ENCODE data around the gene CCDC181. TPM values are rescaled to one million over a fixed set of nuclear protein-coding genes. Genes with fewer than 3 reads are reported as not detected.
A peak's percentile ranks its signal among the peaks of the same experiment; 100 is the strongest.
"Not testable (repeated sequence)": the region's sequence is repeated elsewhere in the genome, so short reads cannot be mapped to it uniquely, and the experiment has no call there.

Gene CCDC181
- total RNA-seq, 1 donor from 2014 or later, result 0.09 TPM

GRCh38 chr1:169452921-169453320 is 25.6 kb upstream of the CCDC181 start:
- Mint-ChIP-seq H3K27ac (no peak overlapping the region), H3K36me3 (ENCODE audit: low read depth) (peaks cover 2% of the 10 kb centered on the region), H3K27me3 (peaks cover 27% of the 10 kb centered on the region), H3K4me1 (peaks cover 2% of the 10 kb centered on the region), H3K9me3 (peaks cover 10% of the 10 kb centered on the region), H3K4me3 (no peak overlapping the region)
- intact Hi-C loops (cut with micrococcal nuclease), result no loop called here
- no peak for DNase-seq

GRCh38 chr1:169451218-169451824 is 24.0 kb upstream of the CCDC181 start:
- Mint-ChIP-seq H3K4me3 (no peak overlapping the region), H3K27ac (no peak overlapping the region), H3K36me3 (ENCODE audit: low read depth) (peaks cover 2% of the 10 kb centered on the region), H3K4me1 (peaks cover 2% of the 10 kb centered on the region), H3K27me3 (peaks cover 36% of the 10 kb centered on the region), H3K9me3 (peaks cover 3% of the 10 kb centered on the region)
- intact Hi-C loops (cut with micrococcal nuclease), result no loop called here
- DNase-seq, result no peak

- Mint-ChIP-seq H3K4me3 (no peak overlapping the region), H3K27me3 (peaks cover 57% of the 10 kb centered on the region), H3K27ac (no peak overlapping the region), H3K4me1 (no peaks in the 10 kb centered on the region), H3K36me3 (ENCODE audit: low read depth) (no peaks in the 10 kb centered on the region), H3K9me3 (no peaks in the 10 kb centered on the region)
- DNase-seq, result no peak
- intact Hi-C loops (cut with micrococcal nuclease), result no loop called here
Observed at GRCh38 chr1:169443923-169444322, 16.6 kb upstream of the CCDC181 start.

- H3K27me3 Mint-ChIP-seq, result peaks cover 78% of the 10 kb centered on the region
- intact Hi-C loops (cut with micrococcal nuclease), result no loop called here
- DNase-seq, result no peak
- peaks cover 17% of the 10 kb centered on the region for H3K9me3 Mint-ChIP-seq
- H3K4me1 Mint-ChIP-seq, result peaks cover 7% of the 10 kb centered on the region
- no peak overlapping the region for H3K4me3 Mint-ChIP-seq
- no peak overlapping the region for H3K27ac Mint-ChIP-seq
- no peaks in the 10 kb centered on the region for H3K36me3 Mint-ChIP-seq (ENCODE audit: low read depth)
Observed at GRCh38 chr1:169426174-169426705, 1.0 kb downstream of the CCDC181 start.

GRCh38 chr1:169421309-169421708 is 6.0 kb downstream of the CCDC181 start:
- no peak overlapping the region for H3K27ac Mint-ChIP-seq

GRCh38 chr1:169414952-169415351 is 12.3 kb downstream of the CCDC181 start:
- H3K9me3 Mint-ChIP-seq, result peaks cover 23% of the 10 kb centered on the region
- intact Hi-C loops (cut with micrococcal nuclease), result no loop called here
- H3K27ac Mint-ChIP-seq, result no peak overlapping the region
- H3K4me1 Mint-ChIP-seq, result no peaks in the 10 kb centered on the region
- no peaks in the 10 kb centered on the region for H3K36me3 Mint-ChIP-seq (ENCODE audit: low read depth)
- no peak overlapping the region for H3K4me3 Mint-ChIP-seq
- H3K27me3 Mint-ChIP-seq, result peaks cover 31% of the 10 kb centered on the region
- DNase-seq, result no peak

More at GRCh38 chr1:169421309-169421708, 6.0 kb downstream of the CCDC181 start:
- no peaks in the 10 kb centered on the region for H3K4me1 Mint-ChIP-seq
- intact Hi-C loops (cut with micrococcal nuclease), result no loop called here
- no peaks in the 10 kb centered on the region for H3K36me3 Mint-ChIP-seq (ENCODE audit: low read depth)
- H3K9me3 Mint-ChIP-seq, result no peaks in the 10 kb centered on the region
- peaks cover 51% of the 10 kb centered on the region for H3K27me3 Mint-ChIP-seq
- no peak for DNase-seq
- no peak overlapping the region for H3K4me3 Mint-ChIP-seq

- H3K36me3 Mint-ChIP-seq (ENCODE audit: low read depth); H3K4me1 Mint-ChIP-seq; H3K4me3 Mint-ChIP-seq; intact Hi-C loops (cut with micrococcal nuclease); H3K27ac Mint-ChIP-seq; DNase-seq: not testable (repeated sequence)
- Mint-ChIP-seq H3K9me3 (peaks cover 36% of the 10 kb centered on the region), H3K27me3 (peaks cover 23% of the 10 kb centered on the region)
Observed at GRCh38 chr1:169408340-169408739, 18.9 kb downstream of the CCDC181 start.

- H3K4me1 Mint-ChIP-seq; H3K27ac Mint-ChIP-seq; H3K27me3 Mint-ChIP-seq; intact Hi-C loops (cut with micrococcal nuclease); DNase-seq; H3K4me3 Mint-ChIP-seq: not testable (repeated sequence)
- Mint-ChIP-seq H3K36me3 (ENCODE audit: low read depth) (peaks cover 15% of the 10 kb centered on the region), H3K9me3 (peaks cover 26% of the 10 kb centered on the region)
Observed at GRCh38 chr1:169402578-169402977, 24.7 kb downstream of the CCDC181 start.

GRCh38 chr1:169395955-169396354 is 31.3 kb downstream of the CCDC181 start:
- H3K36me3 Mint-ChIP-seq (ENCODE audit: low read depth), result peaks cover 61% of the 10 kb centered on the region
- H3K27me3 Mint-ChIP-seq, result no peaks in the 10 kb centered on the region
- intact Hi-C loops (cut with micrococcal nuclease), result no loop called here
- no peak overlapping the region for H3K27ac Mint-ChIP-seq
- no peaks in the 10 kb centered on the region for H3K4me1 Mint-ChIP-seq
- H3K4me3 Mint-ChIP-seq, result no peak overlapping the region
- H3K9me3 Mint-ChIP-seq, result peaks cover 7% of the 10 kb centered on the region
- no peak for DNase-seq

- H3K4me3 Mint-ChIP-seq, result no peak overlapping the region
- intact Hi-C loops (cut with micrococcal nuclease), result no loop called here
- no peak overlapping the region for H3K27ac Mint-ChIP-seq
- H3K27me3 Mint-ChIP-seq, result no peaks in the 10 kb centered on the region
- no peak for DNase-seq
- no peaks in the 10 kb centered on the region for H3K9me3 Mint-ChIP-seq
- peaks cover 75% of the 10 kb centered on the region for H3K36me3 Mint-ChIP-seq (ENCODE audit: low read depth)
- H3K4me1 Mint-ChIP-seq, result peaks cover 10% of the 10 kb centered on the region
Observed at GRCh38 chr1:169392406-169392805, 34.9 kb downstream of the CCDC181 start.

- H3K36me3 Mint-ChIP-seq (ENCODE audit: low read depth), result peaks cover 72% of the 10 kb centered on the region
- H3K27ac Mint-ChIP-seq, result peak overlapping the region; percentile 16
- H3K4me1 Mint-ChIP-seq, result peaks cover 10% of the 10 kb centered on the region
- H3K27me3 Mint-ChIP-seq, result no peaks in the 10 kb centered on the region
- H3K4me3 Mint-ChIP-seq, result no peak overlapping the region
- intact Hi-C loops (cut with micrococcal nuclease), result loop anchor here (1.0 to 2.0 kb wide), 3 partner anchors 22 to 195 kb away; partner anchors contain the start of genes BLZF1 and SLC19A2
- DNase-seq, result no peak
- H3K9me3 Mint-ChIP-seq, result no peaks in the 10 kb centered on the region
Observed at GRCh38 chr1:169390303-169390702, 37.0 kb downstream of the CCDC181 start.

GRCh38 chr1:169387399-169387798 is 39.9 kb downstream of the CCDC181 start:
- Mint-ChIP-seq H3K27me3 (no peaks in the 10 kb centered on the region), H3K27ac (no peak overlapping the region), H3K4me3 (no peak overlapping the region), H3K9me3 (no peaks in the 10 kb centered on the region), H3K36me3 (ENCODE audit: low read depth) (peaks cover 54% of the 10 kb centered on the region), H3K4me1 (peaks cover 10% of the 10 kb centered on the region)
- DNase-seq, result no peak
- intact Hi-C loops (cut with micrococcal nuclease), result no loop called here

GRCh38 chr1:169383449-169383848 is 43.8 kb downstream of the CCDC181 start:
- H3K36me3 Mint-ChIP-seq (ENCODE audit: low read depth), result peaks cover 42% of the 10 kb centered on the region
- H3K27me3 Mint-ChIP-seq, result no peaks in the 10 kb centered on the region
- H3K4me1 Mint-ChIP-seq, result no peaks in the 10 kb centered on the region
- H3K4me3 Mint-ChIP-seq, result no peak overlapping the region
- H3K9me3 Mint-ChIP-seq, result no peaks in the 10 kb centered on the region
- H3K27ac Mint-ChIP-seq, result no peak overlapping the region
- intact Hi-C loops (cut with micrococcal nuclease), result no loop called here
- no peak for DNase-seq

- no peaks in the 10 kb centered on the region for H3K9me3 Mint-ChIP-seq
- no peaks in the 10 kb centered on the region for H3K27me3 Mint-ChIP-seq
- no peaks in the 10 kb centered on the region for H3K4me1 Mint-ChIP-seq
- H3K4me3 Mint-ChIP-seq, result no peak overlapping the region
- H3K36me3 Mint-ChIP-seq (ENCODE audit: low read depth), result peaks cover 46% of the 10 kb centered on the region
- no peak overlapping the region for H3K27ac Mint-ChIP-seq
- intact Hi-C loops (cut with micrococcal nuclease), result no loop called here
- no peak for DNase-seq
Observed at GRCh38 chr1:169381162-169381561, 46.1 kb downstream of the CCDC181 start.

GRCh38 chr1:169371404-169371803 is 55.9 kb downstream of the CCDC181 start:
- Mint-ChIP-seq H3K4me1 (peaks cover 20% of the 10 kb centered on the region), H3K36me3 (ENCODE audit: low read depth) (peaks cover 29% of the 10 kb centered on the region), H3K27ac (peak overlapping the region; percentile 58), H3K9me3 (peaks cover 4% of the 10 kb centered on the region), H3K4me3 (peak overlapping the region; percentile 66), H3K27me3 (no peaks in the 10 kb centered on the region)
- intact Hi-C loops (cut with micrococcal nuclease), result loop anchor here (10.0 kb wide), 1 partner anchor 173 kb away; no protein-coding TSS in a partner anchor
- peak; percentile 74 for DNase-seq
